WTC11 (cell line): ENCODE results near the gene DMRTA1. TPM values are rescaled to one million over a fixed set of nuclear protein-coding genes. Genes with fewer than 3 reads are reported as not detected.

ENCODE experiments used
- ATAC-seq: fragments of 200-7000 bp; cut with Tn5 transposase; 2 replicates; pipeline ENCODE4 v1.10.0; 2021; ENCODE audit warnings: mild to moderate bottlenecking, moderate library complexity
- CTCF ChIA-PET: fragments of 300-600 bp; sonication (Branson Sonifier 250); formaldehyde crosslinking; loops from one replicate; lab custom pipeline; 2021; ENCODE audit warnings: antibody characterized with exemption; lab: Charles Lee
- POLR2A ChIA-PET: fragments of 350-600 bp; sonication (Branson Sonifier 250); formaldehyde crosslinking; loops from one replicate; lab custom pipeline; 2021; ENCODE audit warnings: antibody characterized with exemption; lab: Charles Lee
- DNase-seq: peaks from one replicate; pipeline ENCODE4 v3.0.0; 2021; ENCODE audit warnings: low spot score
- H3K27ac Mint-ChIP-seq: 2 replicates; pipeline ENCODE4 v1.8.0; 2021; ENCODE audit warnings: mixed read lengths
- H3K27me3 Mint-ChIP-seq: 2 replicates; pipeline ENCODE4 v1.8.0; 2021; ENCODE audit warnings: low read depth, mild to moderate bottlenecking, moderate library complexity, mixed read lengths
- H3K36me3 Mint-ChIP-seq: 2 replicates; pipeline ENCODE4 v1.8.0; 2021; ENCODE audit warnings: mixed read lengths
- H3K4me1 Mint-ChIP-seq: 2 replicates; pipeline ENCODE4 v1.8.0; 2022; ENCODE audit warnings: mixed read lengths
- H3K4me3 Mint-ChIP-seq: 2 replicates; pipeline ENCODE4 v1.8.0; 2021; ENCODE audit warnings: mild to moderate bottlenecking, moderate library complexity, mixed read lengths
- H3K9me3 Mint-ChIP-seq: 2 replicates; pipeline ENCODE4 v1.8.0; 2021; ENCODE audit warnings: mixed read lengths
- GTF2I ChIP-seq: fragments of 250-450 bp; sonication (Bioruptor Pico); conservative IDR thresholded peaks from 2 replicates; pipeline ENCODE4 v1.4.0; 2021; ENCODE audit warnings: mild to moderate bottlenecking
- HMGA2 ChIP-seq: fragments of 250-450 bp; sonication (Bioruptor Pico); IDR thresholded peaks from 2 replicates; pipeline ENCODE4 v1.4.0; 2021; ENCODE audit warnings: mild to moderate bottlenecking, moderate library complexity
- KAT7 ChIP-seq: sonication (generic); formaldehyde crosslinking; IDR thresholded peaks from 2 replicates; pipeline ENCODE4 v1.8.1; 2023; ENCODE audit warnings: missing genetic modification reagents, mild to moderate bottlenecking, borderline replicate concordance
- NR1H2 ChIP-seq: sonication (generic); formaldehyde crosslinking; IDR thresholded peaks from 2 replicates; pipeline ENCODE4 v1.9.0; 2021; ENCODE audit warnings: mild to moderate bottlenecking, moderate library complexity, missing genetic modification reagents
- NR3C1 ChIP-seq: sonication (generic); formaldehyde crosslinking; conservative IDR thresholded peaks from 2 replicates; pipeline ENCODE4 v1.8.1; 2023; ENCODE audit warnings: low read depth, mild to moderate bottlenecking, missing genetic modification reagents
- PRRX2 ChIP-seq: fragments of 250-450 bp; sonication (Bioruptor Pico); IDR thresholded peaks from 2 replicates; pipeline ENCODE4 v1.8.0; 2021; ENCODE audit warnings: mild to moderate bottlenecking
- RELA ChIP-seq: sonication (generic); formaldehyde crosslinking; IDR thresholded peaks from 2 replicates; pipeline ENCODE4 v1.8.1; 2022; ENCODE audit warnings: missing genetic modification reagents, mild to moderate bottlenecking, borderline replicate concordance
- SP1 ChIP-seq: sonication (generic); formaldehyde crosslinking; conservative IDR thresholded peaks from 2 replicates; pipeline ENCODE4 v1.8.1; 2022; ENCODE audit warnings: missing genetic modification reagents
- TCF7 ChIP-seq: sonication (generic); formaldehyde crosslinking; IDR thresholded peaks from 2 replicates; pipeline ENCODE4 v1.8.0; 2022; ENCODE audit warnings: mild to moderate bottlenecking, low read depth, missing genetic modification reagents, moderate library complexity
- ZNF232 ChIP-seq: sonication (generic); formaldehyde crosslinking; IDR thresholded peaks from 2 replicates; pipeline ENCODE4 v1.8.0; 2022; ENCODE audit warnings: mild to moderate bottlenecking, missing genetic modification reagents
- ZNF263 ChIP-seq: sonication (generic); formaldehyde crosslinking; IDR thresholded peaks from 2 replicates; pipeline ENCODE4 v1.8.1; 2022; ENCODE audit warnings: low read depth, mild to moderate bottlenecking, moderate library complexity, missing genetic modification reagents
- ZNF671 ChIP-seq: fragments of 250-450 bp; sonication (Bioruptor Pico); IDR thresholded peaks from 2 replicates; pipeline ENCODE4 v1.8.0; 2021; ENCODE audit warnings: mild to moderate bottlenecking
- total RNA-seq: library from RNA; stranded (reverse); gene quantifications from 3 replicates; pipeline ENCODE4 v1.2.3, GENCODE V29; 2021
- TF ChIP-seq, protein P1 (sequence below): fragments of 250-450 bp; sonication (Bioruptor Pico); IDR thresholded peaks from 2 replicates; pipeline ENCODE4 v1.8.0; 2021; ENCODE audit warnings: mild to moderate bottlenecking
- TF ChIP-seq, protein P2 (sequence below): sonication (generic); formaldehyde crosslinking; IDR thresholded peaks from 2 replicates; pipeline ENCODE4 v1.8.1; 2023; ENCODE audit warnings: mild to moderate bottlenecking, missing genetic modification reagents, moderate library complexity
- TF ChIP-seq, protein P3 (sequence below): sonication (generic); formaldehyde crosslinking; IDR thresholded peaks from 2 replicates; pipeline ENCODE4 v1.8.1; 2022; ENCODE audit warnings: low read depth, missing genetic modification reagents, borderline replicate concordance
- TF ChIP-seq, protein P4 (sequence below): sonication (generic); formaldehyde crosslinking; IDR thresholded peaks from 2 replicates; pipeline ENCODE4 v1.8.1; 2022; ENCODE audit warnings: mild to moderate bottlenecking, missing genetic modification reagents, moderate library complexity, borderline replicate concordance
- TF ChIP-seq, protein P5 (sequence below): sonication (generic); formaldehyde crosslinking; IDR thresholded peaks from 2 replicates; pipeline ENCODE4 v1.8.1; 2023; ENCODE audit warnings: mild to moderate bottlenecking, missing genetic modification reagents, moderate library complexity
- TF ChIP-seq, protein P6 (sequence below): sonication (generic); formaldehyde crosslinking; IDR thresholded peaks from 2 replicates; pipeline ENCODE4 v1.8.0; 2023; ENCODE audit warnings: missing genetic modification reagents
- TF ChIP-seq, protein P7 (sequence below): sonication (generic); formaldehyde crosslinking; IDR thresholded peaks from 2 replicates; pipeline ENCODE4 v1.8.0; 2022; ENCODE audit warnings: mild to moderate bottlenecking, missing genetic modification reagents
- TF ChIP-seq, protein P8 (sequence below): sonication (generic); formaldehyde crosslinking; IDR thresholded peaks from 2 replicates; pipeline ENCODE4 v1.8.0; 2022; ENCODE audit warnings: mild to moderate bottlenecking, missing genetic modification reagents

The DMRTA1 gene
- total RNA-seq, 1 experiment from 2014 or later, result 2.4 TPM

DNA sequence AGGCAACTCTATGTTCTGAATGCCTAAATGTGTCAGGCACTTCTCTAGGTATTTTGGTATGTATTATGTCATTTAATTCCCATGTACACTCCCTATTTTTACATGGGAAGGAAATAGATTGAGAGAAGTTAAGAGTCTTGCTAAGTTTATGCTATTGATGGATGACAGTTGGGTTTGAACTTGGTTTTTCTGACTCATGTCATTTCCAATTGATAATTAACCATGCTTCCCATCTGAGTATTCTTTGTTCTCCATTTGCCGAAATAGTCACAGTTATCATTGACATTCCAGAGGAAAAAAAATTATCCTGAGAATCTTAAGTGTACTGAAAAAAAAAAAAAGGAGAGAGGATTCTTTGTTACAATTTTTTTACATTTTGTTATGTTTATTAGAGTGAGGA, 23.1 kb upstream of the DMRTA1 start (continued):
- TF ChIP-seq, protein P1, sequence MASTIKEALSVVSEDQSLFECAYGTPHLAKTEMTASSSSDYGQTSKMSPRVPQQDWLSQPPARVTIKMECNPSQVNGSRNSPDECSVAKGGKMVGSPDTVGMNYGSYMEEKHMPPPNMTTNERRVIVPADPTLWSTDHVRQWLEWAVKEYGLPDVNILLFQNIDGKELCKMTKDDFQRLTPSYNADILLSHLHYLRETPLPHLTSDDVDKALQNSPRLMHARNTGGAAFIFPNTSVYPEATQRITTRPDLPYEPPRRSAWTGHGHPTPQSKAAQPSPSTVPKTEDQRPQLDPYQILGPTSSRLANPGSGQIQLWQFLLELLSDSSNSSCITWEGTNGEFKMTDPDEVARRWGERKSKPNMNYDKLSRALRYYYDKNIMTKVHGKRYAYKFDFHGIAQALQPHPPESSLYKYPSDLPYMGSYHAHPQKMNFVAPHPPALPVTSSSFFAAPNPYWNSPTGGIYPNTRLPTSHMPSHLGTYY, result no peak
- TF ChIP-seq SP1 (CRISPR knock-in tag), result no peak

DNA sequence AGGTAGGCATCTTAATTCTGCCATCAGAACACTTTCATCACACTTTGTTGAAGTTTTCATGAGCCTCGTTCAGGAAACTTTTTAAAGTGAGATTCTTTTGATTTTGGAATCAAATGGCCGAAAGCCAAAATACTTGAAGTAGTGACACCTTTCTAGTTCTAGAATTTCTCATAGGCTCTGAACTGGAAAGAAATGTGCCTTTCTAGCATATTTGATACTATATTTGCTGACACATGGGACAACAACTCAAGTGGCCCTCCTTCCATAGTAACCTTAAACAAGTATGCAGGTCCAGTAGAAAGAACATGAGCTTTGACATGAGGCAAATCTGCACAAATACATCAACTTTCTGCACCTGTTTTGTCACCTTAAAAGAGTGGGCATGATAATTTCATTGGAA, 22.0 kb upstream of the DMRTA1 start:
- TF ChIP-seq ZNF671 (CRISPR knock-in tag), result no peak
- Mint-ChIP-seq H3K27me3 (no peaks in the 10 kb centered on the region), H3K9me3 (no peaks in the 10 kb centered on the region), H3K36me3 (no peaks in the 10 kb centered on the region), H3K4me3 (no peak overlapping the region), H3K27ac (no peak overlapping the region), H3K4me1 (peaks cover 14% of the 10 kb centered on the region)
- ATAC-seq (no peak), DNase-seq (no peak)
- POLR2A ChIA-PET, result no interaction called here
- CTCF ChIA-PET, result no interaction called here

DNA sequence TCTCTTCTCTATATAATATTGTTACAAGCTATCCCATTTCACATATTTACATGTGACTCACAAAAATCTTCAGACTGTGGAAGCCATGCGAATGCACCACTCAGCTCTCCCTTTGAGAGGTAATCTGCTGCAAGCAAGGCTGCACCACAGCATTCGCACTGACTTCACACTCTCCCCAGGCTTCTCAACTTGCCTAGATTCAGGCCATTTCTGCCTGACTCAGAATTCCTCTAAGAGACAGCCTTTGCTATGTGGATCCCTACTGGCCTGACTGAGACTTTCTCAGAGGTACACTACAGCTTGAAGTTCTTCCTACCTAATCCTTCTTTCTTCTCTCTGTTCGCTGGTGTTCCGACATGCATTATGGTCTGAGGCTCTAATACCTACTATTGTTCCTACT, 21.1 kb upstream of the DMRTA1 start:
- no peaks in the 10 kb centered on the region for H3K27me3 Mint-ChIP-seq
- ATAC-seq, result peak; percentile 88
- peaks cover 22% of the 10 kb centered on the region for H3K4me1 Mint-ChIP-seq
- H3K27ac Mint-ChIP-seq, result peak overlapping the region; percentile 33; the same call in 1 of the 2 replicates
- no peaks in the 10 kb centered on the region for H3K36me3 Mint-ChIP-seq
- no peak overlapping the region for H3K4me3 Mint-ChIP-seq
- H3K9me3 Mint-ChIP-seq, result no peaks in the 10 kb centered on the region
- TF ChIP-seq TCF7 (CRISPR knock-in tag), result no peak
- DNase-seq, result peak; percentile 16
- ChIA-PET POLR2A (no interaction called here), CTCF (interaction anchor here (1.4 kb wide), 1 partner anchor 119 kb away, joined by 5 read pairs; no protein-coding TSS in a partner anchor)

DNA sequence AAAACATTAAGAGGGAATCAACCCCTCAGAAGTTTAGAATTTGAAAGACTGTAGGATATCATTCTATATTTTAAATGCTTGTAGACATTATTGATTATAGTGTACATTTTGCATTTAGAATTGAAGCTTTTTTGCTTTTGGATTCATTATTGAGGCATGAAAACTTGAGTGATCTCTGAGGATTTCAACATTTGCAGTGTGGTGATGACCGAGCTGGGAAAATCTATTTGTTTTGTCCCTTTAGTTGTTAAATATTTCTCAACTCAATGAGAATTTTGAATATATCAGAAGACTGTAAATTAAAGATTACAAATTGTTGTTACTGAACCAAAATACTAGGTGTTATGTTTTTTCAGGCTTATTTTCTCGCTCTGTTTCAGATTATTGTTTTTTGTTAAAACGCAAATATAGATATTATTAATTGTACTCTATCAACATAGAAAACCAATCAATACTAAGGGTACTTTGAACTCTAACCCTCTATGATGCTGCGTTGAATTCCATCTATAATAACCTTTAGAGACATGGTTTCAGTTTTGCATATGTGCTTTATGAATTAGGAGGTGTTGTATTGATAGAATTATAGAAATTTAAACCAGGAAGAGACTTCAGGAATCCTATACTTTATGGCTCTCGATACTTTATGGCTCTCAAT, 19.3 kb upstream of the DMRTA1 start:
- H3K4me3 Mint-ChIP-seq, result no peak overlapping the region
- no peak for DNase-seq
- no peaks in the 10 kb centered on the region for H3K27me3 Mint-ChIP-seq
- no peaks in the 10 kb centered on the region for H3K36me3 Mint-ChIP-seq
- peaks cover 28% of the 10 kb centered on the region for H3K4me1 Mint-ChIP-seq
- H3K9me3 Mint-ChIP-seq, result no peaks in the 10 kb centered on the region
- no peak for TF ChIP-seq ZNF263 (CRISPR knock-in tag)
- no peak for TF ChIP-seq GTF2I (CRISPR knock-in tag)
- TF ChIP-seq NR1H2, result no peak
- no peak for TF ChIP-seq RELA (CRISPR knock-in tag)
- TF ChIP-seq, protein P2, sequence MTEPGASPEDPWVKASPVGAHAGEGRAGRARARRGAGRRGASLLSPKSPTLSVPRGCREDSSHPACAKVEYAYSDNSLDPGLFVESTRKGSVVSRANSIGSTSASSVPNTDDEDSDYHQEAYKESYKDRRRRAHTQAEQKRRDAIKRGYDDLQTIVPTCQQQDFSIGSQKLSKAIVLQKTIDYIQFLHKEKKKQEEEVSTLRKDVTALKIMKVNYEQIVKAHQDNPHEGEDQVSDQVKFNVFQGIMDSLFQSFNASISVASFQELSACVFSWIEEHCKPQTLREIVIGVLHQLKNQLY (CRISPR knock-in tag), result no peak
- TF ChIP-seq, protein P3, sequence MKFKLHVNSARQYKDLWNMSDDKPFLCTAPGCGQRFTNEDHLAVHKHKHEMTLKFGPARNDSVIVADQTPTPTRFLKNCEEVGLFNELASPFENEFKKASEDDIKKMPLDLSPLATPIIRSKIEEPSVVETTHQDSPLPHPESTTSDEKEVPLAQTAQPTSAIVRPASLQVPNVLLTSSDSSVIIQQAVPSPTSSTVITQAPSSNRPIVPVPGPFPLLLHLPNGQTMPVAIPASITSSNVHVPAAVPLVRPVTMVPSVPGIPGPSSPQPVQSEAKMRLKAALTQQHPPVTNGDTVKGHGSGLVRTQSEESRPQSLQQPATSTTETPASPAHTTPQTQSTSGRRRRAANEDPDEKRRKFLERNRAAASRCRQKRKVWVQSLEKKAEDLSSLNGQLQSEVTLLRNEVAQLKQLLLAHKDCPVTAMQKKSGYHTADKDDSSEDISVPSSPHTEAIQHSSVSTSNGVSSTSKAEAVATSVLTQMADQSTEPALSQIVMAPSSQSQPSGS (CRISPR knock-in tag), result no peak
- TF ChIP-seq KAT7, result no peak
- TF ChIP-seq, protein P4, sequence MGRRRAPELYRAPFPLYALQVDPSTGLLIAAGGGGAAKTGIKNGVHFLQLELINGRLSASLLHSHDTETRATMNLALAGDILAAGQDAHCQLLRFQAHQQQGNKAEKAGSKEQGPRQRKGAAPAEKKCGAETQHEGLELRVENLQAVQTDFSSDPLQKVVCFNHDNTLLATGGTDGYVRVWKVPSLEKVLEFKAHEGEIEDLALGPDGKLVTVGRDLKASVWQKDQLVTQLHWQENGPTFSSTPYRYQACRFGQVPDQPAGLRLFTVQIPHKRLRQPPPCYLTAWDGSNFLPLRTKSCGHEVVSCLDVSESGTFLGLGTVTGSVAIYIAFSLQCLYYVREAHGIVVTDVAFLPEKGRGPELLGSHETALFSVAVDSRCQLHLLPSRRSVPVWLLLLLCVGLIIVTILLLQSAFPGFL (CRISPR knock-in tag), result no peak
- TF ChIP-seq, protein P5, sequence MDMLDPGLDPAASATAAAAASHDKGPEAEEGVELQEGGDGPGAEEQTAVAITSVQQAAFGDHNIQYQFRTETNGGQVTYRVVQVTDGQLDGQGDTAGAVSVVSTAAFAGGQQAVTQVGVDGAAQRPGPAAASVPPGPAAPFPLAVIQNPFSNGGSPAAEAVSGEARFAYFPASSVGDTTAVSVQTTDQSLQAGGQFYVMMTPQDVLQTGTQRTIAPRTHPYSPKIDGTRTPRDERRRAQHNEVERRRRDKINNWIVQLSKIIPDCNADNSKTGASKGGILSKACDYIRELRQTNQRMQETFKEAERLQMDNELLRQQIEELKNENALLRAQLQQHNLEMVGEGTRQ, result no peak
- TF ChIP-seq, protein P6, sequence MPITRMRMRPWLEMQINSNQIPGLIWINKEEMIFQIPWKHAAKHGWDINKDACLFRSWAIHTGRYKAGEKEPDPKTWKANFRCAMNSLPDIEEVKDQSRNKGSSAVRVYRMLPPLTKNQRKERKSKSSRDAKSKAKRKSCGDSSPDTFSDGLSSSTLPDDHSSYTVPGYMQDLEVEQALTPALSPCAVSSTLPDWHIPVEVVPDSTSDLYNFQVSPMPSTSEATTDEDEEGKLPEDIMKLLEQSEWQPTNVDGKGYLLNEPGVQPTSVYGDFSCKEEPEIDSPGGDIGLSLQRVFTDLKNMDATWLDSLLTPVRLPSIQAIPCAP, result no peak
- TF ChIP-seq PRRX2 (CRISPR knock-in tag), result no peak
- TF ChIP-seq, protein P1, result no peak
- no peak for TF ChIP-seq HMGA2
- TF ChIP-seq, protein P7, sequence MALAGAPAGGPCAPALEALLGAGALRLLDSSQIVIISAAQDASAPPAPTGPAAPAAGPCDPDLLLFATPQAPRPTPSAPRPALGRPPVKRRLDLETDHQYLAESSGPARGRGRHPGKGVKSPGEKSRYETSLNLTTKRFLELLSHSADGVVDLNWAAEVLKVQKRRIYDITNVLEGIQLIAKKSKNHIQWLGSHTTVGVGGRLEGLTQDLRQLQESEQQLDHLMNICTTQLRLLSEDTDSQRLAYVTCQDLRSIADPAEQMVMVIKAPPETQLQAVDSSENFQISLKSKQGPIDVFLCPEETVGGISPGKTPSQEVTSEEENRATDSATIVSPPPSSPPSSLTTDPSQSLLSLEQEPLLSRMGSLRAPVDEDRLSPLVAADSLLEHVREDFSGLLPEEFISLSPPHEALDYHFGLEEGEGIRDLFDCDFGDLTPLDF (CRISPR knock-in tag), result no peak
- no peak for TF ChIP-seq ZNF671 (CRISPR knock-in tag)
- TF ChIP-seq NR3C1 (CRISPR knock-in tag), result no peak
- TF ChIP-seq ZNF232 (CRISPR knock-in tag), result no peak
- TF ChIP-seq, protein P8, sequence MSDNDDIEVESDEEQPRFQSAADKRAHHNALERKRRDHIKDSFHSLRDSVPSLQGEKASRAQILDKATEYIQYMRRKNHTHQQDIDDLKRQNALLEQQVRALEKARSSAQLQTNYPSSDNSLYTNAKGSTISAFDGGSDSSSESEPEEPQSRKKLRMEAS (CRISPR knock-in tag), result no peak
- POLR2A ChIA-PET, result no interaction called here
- ATAC-seq, result no peak
- CTCF ChIA-PET, result no interaction called here
- H3K27ac Mint-ChIP-seq, result no peak overlapping the region
